ENCODE measurements around the gene KRT32.
"Not testable (repeated sequence)": the region's sequence is repeated elsewhere in the genome, so short reads cannot be mapped to it uniquely, and the experiment has no call there.

The KRT32 gene

DNA sequence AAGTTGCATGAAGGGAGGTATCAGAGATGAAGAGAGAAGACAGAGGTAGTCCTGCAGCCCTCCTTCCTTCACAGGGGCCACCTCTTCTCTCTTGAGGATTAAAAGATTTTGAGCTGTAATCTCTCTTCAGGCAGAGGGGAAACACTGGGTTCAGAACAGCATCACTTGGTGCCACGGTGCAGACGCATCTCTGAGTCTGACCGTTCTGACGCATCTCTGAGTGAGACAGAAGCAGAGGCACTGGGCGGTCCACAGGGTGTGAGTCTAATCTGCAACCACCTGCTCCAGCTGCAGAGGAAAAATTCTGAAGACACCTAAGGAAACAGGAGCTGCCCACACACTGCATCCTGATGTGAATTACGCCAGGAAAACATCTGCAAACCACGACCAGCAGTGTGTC is 37.5 kb downstream of the KRT32 start:
- no peak for DNase-seq (ENCODE audit: low read depth, low spot score)

DNA sequence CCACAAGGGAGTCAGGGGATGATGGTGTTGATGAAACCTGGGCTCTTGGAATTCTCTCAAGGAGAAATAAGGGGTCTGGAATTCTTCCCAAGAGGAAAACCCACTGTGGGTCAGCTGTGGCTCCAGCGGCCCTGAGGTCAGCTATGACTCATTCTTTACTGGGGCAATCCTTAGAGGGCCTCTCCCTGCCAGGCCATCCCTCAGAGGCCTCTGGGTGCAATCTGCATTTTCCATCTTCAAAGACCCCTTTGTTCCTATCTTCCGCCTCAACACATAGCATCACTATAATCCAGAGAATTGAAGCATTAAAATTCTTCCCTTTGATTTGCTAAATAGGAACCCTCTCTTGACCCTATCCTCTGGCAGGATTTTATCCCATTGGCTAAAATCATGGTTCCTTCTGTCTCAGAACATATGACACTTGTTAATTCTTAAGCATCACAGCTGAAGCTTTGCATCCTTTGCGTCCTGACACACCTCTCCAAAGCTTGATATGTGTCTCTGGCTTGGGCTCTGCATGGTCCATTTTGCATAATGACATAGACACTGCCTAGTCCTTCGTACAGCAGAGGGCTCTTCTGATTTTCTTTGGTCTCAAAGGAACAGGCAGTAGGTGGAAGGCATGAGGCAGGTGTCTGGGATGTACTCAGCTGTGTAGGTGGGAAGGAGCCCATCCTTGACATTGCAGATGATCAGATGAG is 38.4 kb downstream of the KRT32 start:
- DNase-seq (ENCODE audit: low read depth, low spot score): no peak

DNA sequence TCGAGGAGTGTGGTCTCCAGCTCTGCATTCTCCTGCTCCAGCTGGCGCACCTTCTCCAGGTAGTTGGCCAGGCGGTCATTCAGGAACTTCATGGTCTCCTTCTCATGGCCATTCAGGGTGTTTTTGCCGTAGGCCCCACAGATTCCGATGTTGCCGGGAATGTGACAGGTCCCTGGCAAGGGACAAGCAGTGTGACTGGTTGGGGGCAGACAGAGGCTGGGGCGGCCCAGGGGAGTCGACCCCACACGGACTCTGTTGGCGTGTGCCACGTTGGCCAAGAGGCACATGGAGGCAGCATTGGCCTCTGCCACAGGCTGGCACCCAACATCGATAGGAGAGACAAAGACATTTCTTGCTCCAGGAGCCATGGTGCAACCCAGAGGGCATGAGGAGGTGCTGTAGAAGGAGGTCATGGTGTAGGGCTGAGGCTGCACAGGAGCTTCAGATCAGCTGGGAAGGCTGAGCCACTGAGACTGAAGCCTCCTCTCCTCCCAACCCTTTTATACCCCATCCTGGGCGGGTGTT is 43.0 kb downstream of the KRT32 start, which contains the start of gene KRT37:
KRT37 (minus strand) TSS at position 475 of the 525 bp plus-strand sequence; CDS start at position 413, 62 bp downstream.
- DNase-seq (ENCODE audit: low read depth, low spot score): no peak

DNA sequence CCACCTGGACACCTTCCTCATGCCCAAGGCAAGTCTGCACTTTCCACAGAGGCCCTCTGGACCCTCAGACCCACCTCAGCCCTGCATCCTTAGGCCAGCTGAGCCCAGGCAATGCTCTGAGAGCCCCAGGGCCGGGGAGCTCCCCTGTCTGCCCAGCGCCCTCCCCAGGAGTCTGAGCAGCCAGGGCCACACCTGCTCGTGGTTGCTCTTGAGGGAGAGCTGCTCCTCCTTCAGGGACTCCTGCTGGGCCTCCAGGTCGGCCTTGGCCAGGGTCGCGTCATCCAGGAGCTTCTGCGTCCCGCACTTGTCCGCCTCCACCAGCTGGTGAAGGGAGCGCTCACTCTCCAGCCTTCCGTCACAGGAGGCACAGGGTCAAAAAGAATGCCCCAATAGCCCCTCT is 44.6 kb downstream of the KRT32 start:
- not testable (repeated sequence) for DNase-seq (ENCODE audit: low read depth, low spot score)

DNA sequence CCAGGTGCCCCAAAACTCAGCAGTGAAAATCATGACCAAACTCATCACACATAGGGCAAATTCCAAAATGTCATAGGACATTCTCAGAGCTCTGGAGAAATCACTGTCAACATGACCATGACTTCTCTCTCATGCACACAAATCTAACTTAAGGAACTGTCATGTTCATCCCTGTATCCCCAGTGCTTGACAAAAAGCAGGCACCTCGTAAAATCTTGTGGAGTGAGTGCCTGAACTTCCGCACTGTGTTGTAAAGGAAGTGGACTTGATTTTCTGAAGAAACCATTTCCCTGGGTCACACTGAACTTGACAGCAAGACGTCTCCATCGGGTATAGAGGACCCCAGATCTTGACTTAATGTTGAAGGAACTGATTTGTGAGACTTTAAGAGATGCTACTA is 45.6 kb downstream of the KRT32 start:
- DNase-seq (ENCODE audit: low read depth, low spot score): no peak

DNA sequence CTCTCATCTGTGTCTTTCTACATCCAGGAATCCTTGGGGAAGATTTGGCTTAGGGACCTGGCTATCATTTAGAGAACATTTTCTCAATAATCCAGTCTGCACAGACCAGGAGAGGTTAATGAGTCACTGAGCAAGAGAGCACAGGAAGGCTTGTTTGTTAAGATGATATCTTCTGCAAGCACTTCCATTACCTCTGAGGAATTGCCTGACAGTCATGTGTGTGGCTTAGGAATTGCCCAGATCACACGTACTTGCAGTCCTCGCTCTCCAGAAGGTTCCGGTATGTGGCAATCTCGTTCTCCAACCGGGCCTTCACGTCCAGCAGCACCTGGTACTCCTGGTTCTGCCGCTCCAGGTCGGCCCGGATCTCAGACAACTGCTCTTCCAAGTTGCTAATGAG is 46.1 kb downstream of the KRT32 start:
- no peak for DNase-seq (ENCODE audit: low read depth, low spot score)

DNA sequence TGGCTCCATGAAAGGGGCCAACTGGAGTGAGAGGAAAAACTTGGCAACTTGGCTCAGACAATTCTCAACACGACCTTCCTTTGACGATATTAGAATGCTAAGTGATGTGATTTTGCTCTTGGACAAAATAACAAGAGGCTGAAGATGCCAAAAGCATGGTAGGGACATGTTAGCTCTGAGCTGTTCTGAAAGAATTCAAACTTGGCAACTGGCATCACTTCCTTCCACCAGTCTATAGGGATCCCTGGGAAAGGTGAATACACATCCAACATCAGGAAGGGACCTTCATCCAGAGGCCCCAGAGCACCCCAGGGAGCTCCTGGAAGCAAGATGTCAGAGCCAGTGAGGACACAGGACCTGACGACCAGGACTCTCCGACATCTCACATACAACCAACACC is 47.1 kb downstream of the KRT32 start:
- DNase-seq (ENCODE audit: low read depth, low spot score): no peak

DNA sequence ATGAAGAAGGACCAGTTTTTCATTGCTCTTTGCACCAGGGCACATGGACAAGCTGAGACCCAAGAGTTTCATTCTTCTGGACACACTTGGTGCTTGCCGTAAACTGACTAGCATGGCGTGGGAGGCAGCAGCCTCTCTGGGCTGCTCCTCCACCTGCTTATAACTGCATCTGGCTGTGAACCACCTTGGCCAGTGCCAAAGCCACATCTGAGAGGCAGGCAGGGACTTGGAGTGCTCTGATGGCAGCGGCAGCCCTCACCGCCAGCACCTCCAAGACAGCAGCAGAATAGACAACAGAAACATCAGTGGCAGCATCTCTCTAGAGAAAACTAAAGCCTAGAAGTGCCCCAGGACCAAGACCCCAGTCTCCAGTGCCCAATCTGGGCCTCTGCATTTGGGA is 47.5 kb downstream of the KRT32 start:
- DNase-seq (ENCODE audit: low read depth, low spot score): no peak

DNA sequence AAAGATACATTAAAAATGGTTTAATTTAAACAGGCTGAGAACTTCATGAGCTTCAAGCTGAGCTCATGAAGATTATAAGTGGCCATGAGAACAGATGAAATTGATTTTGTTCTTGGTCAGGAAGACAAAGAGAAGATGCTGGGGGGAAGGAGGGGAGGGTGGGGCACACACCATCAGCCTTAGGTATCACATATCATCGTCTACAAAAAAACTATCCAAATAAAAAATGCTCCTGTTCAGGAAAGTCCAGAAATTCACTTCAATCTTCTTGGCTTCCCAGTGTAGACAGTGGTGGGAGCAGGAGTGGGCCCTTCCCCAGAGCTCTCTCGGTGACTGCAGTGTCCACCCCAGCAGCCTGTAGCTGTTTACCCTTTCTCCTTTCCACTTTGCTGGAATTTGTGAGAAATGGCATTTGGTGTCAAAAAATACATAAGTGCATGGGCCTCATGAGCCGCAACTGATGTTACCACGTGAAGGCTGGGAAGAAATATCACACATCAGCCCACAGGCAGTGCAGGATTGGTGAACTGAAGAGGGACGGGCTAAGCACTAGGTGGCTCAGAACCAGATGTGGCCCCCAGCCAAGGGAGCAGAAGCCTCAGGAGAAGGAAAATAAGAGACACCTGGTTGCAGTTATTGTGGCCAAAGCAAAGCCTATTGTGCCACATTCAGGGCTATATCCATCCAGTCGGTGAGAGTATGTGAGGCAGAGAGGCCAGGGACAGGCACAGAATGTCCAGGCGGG is 48.9 kb downstream of the KRT32 start:
- no peak for DNase-seq (ENCODE audit: low read depth, low spot score)

DNA sequence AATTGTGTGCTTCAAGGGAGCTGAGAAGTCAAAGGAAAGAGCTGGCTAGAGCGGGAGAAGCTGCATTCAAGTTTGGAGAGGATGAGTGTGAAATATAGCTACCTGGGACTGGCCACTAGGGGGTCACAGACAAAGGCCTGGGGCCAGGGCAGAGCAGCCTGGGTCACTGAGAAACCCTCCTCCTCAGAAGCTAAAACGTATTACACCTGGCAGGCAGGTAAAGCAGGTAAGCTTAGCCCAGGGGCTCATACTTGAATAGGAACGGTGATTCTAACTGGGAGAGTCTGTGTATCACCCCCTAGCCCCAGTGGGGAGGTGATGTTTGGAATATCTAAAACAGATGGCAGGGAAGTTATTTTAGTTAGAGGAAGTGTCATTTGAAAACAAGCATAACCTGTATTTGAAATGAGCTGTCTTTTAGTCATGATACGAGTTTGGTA is 49.6 kb downstream of the KRT32 start:
- DNase-seq (ENCODE audit: low read depth, low spot score): no peak

DNA sequence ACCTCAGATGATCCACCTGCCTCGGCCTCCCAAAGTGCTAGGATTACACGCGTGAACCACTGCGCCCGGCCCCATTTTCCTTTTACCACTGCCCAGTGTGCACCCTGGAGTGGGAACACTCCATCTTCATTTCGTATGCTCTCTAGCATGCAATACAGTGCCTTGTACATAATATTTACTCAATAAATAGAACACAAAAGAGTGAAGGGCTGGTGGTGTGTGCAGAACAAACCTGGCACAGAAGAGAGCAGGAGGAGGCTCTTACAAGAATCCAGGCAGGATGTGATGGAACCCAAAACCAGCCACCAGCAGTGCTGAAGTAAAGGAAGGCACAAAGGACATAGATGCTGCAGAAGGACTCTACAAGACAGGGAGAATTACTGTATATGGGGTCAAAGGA is 50.1 kb downstream of the KRT32 start:
- no peak for DNase-seq (ENCODE audit: low read depth, low spot score)

DNA sequence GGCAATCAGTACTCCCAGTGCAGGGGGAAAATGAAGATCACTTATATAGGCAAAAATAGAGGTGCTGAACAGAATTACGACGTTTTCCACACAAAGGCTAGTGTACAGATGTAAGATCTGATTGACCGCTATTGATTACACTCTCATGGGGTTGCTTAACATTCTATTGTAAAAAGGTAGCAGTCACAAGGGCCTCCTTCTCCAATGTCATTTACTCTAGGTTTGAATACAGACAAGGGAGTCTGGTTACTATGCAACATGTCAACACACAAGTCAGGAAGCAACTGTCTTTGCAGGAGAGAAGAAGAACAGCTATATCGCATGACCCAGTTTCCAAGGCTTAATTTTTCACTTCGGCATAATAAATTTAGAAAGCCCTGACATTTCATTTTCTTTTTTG is 50.7 kb downstream of the KRT32 start:
- no peak for DNase-seq (ENCODE audit: low read depth, low spot score)

DNA sequence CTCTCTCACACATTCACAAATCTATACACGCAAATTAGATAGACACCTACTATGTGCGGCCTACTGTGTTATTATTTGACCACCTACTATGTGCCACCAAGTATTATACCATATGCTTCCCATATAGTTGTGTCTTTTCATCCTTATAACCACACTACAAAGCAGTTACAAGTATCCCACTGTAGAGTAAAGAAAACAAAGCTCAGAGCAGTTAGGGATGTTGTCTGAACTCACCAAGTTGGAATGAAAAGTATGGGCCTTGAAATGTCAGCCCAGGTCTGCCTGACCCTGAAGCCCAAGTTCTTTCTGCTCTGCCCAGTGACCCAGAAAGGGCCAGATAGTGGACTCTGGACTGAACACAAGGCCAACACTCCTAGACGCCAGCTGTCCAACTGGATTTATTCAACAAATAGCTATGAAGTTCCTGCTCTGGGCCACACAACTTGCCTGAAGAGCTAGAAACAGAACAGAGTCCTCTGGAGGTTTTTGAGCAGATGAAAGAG is 51.3 kb downstream of the KRT32 start:
- DNase-seq (ENCODE audit: low read depth, low spot score): no peak

DNA sequence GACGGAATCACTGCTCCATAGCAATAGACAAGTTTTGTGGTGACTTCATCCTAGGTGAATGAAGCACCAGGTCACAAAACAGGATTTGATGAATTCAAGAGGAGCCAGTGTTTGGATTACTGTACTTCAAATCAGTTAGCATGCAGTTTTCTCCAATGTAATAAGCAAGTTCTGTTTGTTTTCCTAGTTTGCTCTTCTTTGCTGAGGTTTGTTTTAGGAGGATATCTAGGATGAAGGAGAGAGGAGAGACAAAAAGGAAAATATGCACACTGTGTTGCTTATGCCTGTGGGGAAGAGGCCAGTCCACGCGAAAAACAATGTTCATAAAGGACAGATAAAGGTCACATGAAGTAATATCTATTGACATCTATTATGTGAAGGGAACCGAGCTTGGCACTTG is 51.8 kb downstream of the KRT32 start:
- no peak for DNase-seq (ENCODE audit: low read depth, low spot score)

DNA sequence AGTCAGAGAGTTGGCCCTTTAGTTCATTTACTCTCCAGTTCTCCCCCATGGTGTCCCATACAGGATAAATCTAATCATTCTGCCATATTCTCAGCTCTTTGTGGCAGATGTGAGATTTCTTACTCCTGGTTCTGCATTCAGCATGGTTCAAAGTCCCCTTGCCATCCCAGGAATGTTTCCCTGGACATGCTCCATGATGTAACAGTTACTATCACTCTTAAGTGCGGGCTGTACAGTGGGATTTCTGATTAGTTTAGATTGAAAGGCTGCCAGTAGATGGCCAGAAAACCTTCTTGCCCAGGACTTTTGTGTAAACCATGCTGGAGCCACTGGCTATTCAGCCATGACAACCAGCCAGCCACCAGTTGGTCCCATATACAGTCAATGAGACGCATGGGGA is 53.2 kb downstream of the KRT32 start:
- no peak for DNase-seq (ENCODE audit: low read depth, low spot score)

DNA sequence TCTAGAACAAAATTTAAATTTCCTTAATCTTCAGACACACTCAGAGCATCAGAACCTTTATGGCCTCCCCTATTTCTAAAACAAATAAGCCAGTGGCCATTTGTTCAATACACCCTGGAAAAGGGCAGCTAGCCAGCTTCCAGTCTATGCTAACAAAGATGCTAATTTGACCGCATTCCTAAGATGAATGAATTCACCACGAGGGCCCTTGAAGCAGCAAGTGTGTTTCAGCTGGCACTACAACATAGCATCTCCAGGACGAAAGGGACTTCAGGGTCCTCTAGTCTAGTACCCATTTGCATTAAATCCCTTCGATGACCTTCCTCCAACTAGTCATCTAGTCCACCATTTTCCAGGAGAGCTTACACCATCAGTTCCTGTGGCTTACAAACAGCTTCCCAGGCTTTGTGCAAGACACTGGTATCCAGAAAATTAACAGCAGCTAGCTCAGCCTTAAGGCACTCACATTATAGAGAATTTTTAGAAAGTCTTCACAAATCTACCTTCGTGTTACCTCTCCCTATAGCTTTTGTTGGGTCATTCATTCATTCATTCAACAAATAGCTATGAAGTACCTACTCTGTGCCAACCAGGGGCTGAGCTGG is 53.7 kb downstream of the KRT32 start:
- DNase-seq (ENCODE audit: low read depth, low spot score): no peak

DNA sequence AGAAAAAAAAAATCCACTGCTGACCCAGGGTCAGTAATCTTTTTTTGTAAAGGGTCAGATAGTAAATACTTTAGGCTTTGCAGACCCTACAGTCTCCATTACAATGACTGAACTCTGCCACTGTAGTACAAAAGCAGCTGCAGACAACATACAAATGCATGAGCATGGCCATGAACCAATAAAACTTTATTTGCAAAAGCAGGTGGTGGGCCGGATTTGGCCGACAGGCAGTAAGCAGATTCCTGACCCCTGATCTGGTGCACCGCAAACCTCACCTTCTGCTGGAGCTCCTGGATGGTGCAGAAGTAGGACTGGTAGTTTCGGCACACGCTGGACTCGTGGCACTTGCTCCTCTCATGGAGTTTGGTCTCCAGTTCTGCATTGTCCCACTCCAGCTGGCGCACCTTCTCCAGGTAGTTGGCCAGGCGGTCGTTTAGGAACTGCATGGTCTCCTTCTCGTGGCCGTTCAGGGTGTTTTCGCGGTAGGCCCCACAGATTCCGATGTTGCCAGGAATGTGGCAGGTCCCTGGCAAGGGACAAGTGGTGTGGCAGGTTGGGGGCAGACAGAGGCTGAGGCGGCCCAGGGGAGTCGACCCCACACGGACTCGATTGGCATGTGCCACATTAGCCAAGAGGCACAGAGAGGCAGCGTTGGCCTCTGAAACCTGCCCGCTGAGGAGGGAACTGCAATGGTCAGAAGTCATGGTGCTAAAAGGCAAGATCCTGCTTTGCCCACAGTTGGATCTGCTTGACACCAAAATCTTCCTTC is 55.9 kb downstream of the KRT32 start:
- no peak for DNase-seq (ENCODE audit: low read depth, low spot score)
